ENCODE measurements around the gene MAN2A1.

Gene MAN2A1

DNA sequence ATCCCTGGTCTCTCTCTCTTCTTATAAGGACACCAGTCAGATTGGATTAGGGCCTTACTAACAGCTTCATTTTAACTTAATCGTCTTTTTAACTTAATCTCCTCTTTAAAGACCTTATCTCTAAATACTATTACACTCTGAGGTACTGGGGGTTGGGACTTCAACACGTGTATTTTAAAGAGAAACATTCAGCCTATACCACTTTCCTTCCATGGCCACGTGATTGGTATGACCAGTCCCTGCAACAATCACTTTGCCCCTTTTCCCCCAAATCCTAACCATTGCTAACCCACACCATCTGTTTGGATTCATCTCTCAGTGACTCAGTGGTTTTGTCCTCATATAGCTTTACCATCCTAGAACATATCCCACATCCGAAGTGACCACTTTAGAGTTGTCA lies 3.8 kb upstream of the MAN2A1 start:
- H3K27me3 ChIP-seq (ENCODE audit: insufficient read depth, low read length), result no peaks in the 10 kb centered on the region
- H2BK120ac ChIP-seq (ENCODE audit: insufficient read depth, low read length, poor library complexity), result no peak overlapping the region
- H2BK12ac ChIP-seq (ENCODE audit: low read length), result no peak overlapping the region
- H4K91ac ChIP-seq (ENCODE audit: low read depth, low read length), result no peak overlapping the region
- no peaks in the 10 kb centered on the region for H3K4me1 ChIP-seq (ENCODE audit: control insufficient read depth in 1 of 2, insufficient read depth in 2 of 2, low read length in 2 of 2)
- no peak for DNase-seq
- H3K9me3 ChIP-seq (ENCODE audit: insufficient read depth, low read depth, low read length), result peaks cover 1% of the 10 kb centered on the region
- no peak overlapping the region for H4K12ac ChIP-seq (ENCODE audit: low read depth, low read length)
- no peak overlapping the region for H4K8ac ChIP-seq (ENCODE audit: low read depth, low read length)
- H3K79me2 ChIP-seq (ENCODE audit: control insufficient read depth, insufficient read depth, low read length, poor library complexity), result peaks cover 12% of the 10 kb centered on the region
- no peak overlapping the region for H3K4me3 ChIP-seq (ENCODE audit: low read depth, low read length)
- no peak overlapping the region for H2BK5ac ChIP-seq (ENCODE audit: low read depth, low read length, poor library complexity)
- peaks cover 16% of the 10 kb centered on the region for H3K79me1 ChIP-seq (ENCODE audit: low read length)
- H3K36me3 ChIP-seq (ENCODE audit: control insufficient read depth in 1 of 2, insufficient read depth in 2 of 2, low read length in 2 of 2), result no peaks in the 10 kb centered on the region
- no peak overlapping the region for H3K4ac ChIP-seq (ENCODE audit: low read depth, low read length)
- no peak overlapping the region for H3K27ac ChIP-seq (ENCODE audit: low read depth, low read length)
- H3K23ac ChIP-seq (ENCODE audit: low read length), result no peak overlapping the region
- no peak overlapping the region for H2AFZ ChIP-seq (ENCODE audit: insufficient read depth, low read length, poor library complexity)
- WGBS (ENCODE audit: extremely low coverage, insufficient coverage, insufficient read length), result no CpG with 5 or more reads among the region's 4 CpGs
- H3K4me2 ChIP-seq (ENCODE audit: low read length), result no peak overlapping the region
- H3K18ac ChIP-seq (ENCODE audit: low read length), result no peak overlapping the region
- H3K9ac ChIP-seq (ENCODE audit: low read length), result no peak overlapping the region
- H3K14ac ChIP-seq (ENCODE audit: low read length), result no peak overlapping the region
- no peak overlapping the region for H2AK5ac ChIP-seq (ENCODE audit: low read length)

GRCh38 chr5:109688630-109688969 lies 1.1 kb upstream of the MAN2A1 start:
- Histone ChIP-seq H3K14ac (ENCODE audit: low read length) (no peak overlapping the region), H3K27ac (ENCODE audit: low read depth, low read length) (peak overlapping the region; percentile 83), H3K4ac (ENCODE audit: low read depth, low read length) (no peak overlapping the region), H2BK120ac (ENCODE audit: insufficient read depth, low read length, poor library complexity) (no peak overlapping the region), H3K27me3 (ENCODE audit: insufficient read depth, low read length) (no peaks in the 10 kb centered on the region), H3K4me2 (ENCODE audit: low read length) (peak overlapping the region; percentile 64), H3K79me2 (ENCODE audit: control insufficient read depth, insufficient read depth, low read length, poor library complexity) (peaks cover 18% of the 10 kb centered on the region), H3K23ac (ENCODE audit: low read length) (no peak overlapping the region), H3K36me3 (ENCODE audit: control insufficient read depth in 1 of 2, insufficient read depth in 2 of 2, low read length in 2 of 2) (no peaks in the 10 kb centered on the region), H3K4me1 (ENCODE audit: control insufficient read depth in 1 of 2, insufficient read depth in 2 of 2, low read length in 2 of 2) (peaks cover 5 to 7% of the 10 kb centered on the region in 2 experiments), H3K79me1 (ENCODE audit: low read length) (peaks cover 16% of the 10 kb centered on the region), H3K4me3 (ENCODE audit: low read depth, low read length) (peak overlapping the region; percentile 69), H4K12ac (ENCODE audit: low read depth, low read length) (no peak overlapping the region), H2AFZ (ENCODE audit: insufficient read depth, low read length, poor library complexity) (peak overlapping the region; percentile 86), H4K91ac (ENCODE audit: low read depth, low read length) (peak overlapping the region; percentile 67), H2AK5ac (ENCODE audit: low read length) (no peak overlapping the region), H3K9ac (ENCODE audit: low read length) (peak overlapping the region; percentile 16), H2BK5ac (ENCODE audit: low read depth, low read length, poor library complexity) (no peak overlapping the region), H3K9me3 (ENCODE audit: insufficient read depth, low read depth, low read length) (peaks cover 1% of the 10 kb centered on the region), H3K18ac (ENCODE audit: low read length) (peak overlapping the region; percentile 28), H4K8ac (ENCODE audit: low read depth, low read length) (peak overlapping the region; percentile 79), H2BK12ac (ENCODE audit: low read length) (no peak overlapping the region)
- DNase-seq, result peak; percentile 51 to 87
- WGBS (ENCODE audit: extremely low coverage, insufficient coverage, insufficient read length), result no CpG with 5 or more reads among the region's 6 CpGs

GRCh38 chr5:109688970-109689739 lies 572 bp upstream of the MAN2A1 start:
- peak overlapping the region; percentile 79 for H4K8ac ChIP-seq (ENCODE audit: low read depth, low read length)
- no peaks in the 10 kb centered on the region for H3K36me3 ChIP-seq (ENCODE audit: control insufficient read depth in 1 of 2, insufficient read depth in 2 of 2, low read length in 2 of 2)
- H4K91ac ChIP-seq (ENCODE audit: low read depth, low read length), result peak overlapping the region; percentile 85
- H2BK12ac ChIP-seq (ENCODE audit: low read length), result no peak overlapping the region
- peak overlapping the region; percentile 80 for H3K9ac ChIP-seq (ENCODE audit: low read length)
- H3K79me2 ChIP-seq (ENCODE audit: control insufficient read depth, insufficient read depth, low read length, poor library complexity), result peaks cover 18% of the 10 kb centered on the region
- H3K27ac ChIP-seq (ENCODE audit: low read depth, low read length), result peak overlapping the region; percentile 98
- DNase-seq, result peak; percentile 95 to 97
- H2AK5ac ChIP-seq (ENCODE audit: low read length), result no peak overlapping the region
- H4K12ac ChIP-seq (ENCODE audit: low read depth, low read length), result peak overlapping the region; percentile 59
- peak overlapping the region; percentile 54 for H3K18ac ChIP-seq (ENCODE audit: low read length)
- peaks cover 5 to 8% of the 10 kb centered on the region in 2 experiments for H3K4me1 ChIP-seq (ENCODE audit: control insufficient read depth in 1 of 2, insufficient read depth in 2 of 2, low read length in 2 of 2)
- WGBS (ENCODE audit: extremely low coverage, insufficient coverage, insufficient read length), result no CpG with 5 or more reads among the region's 68 CpGs
- H3K27me3 ChIP-seq (ENCODE audit: insufficient read depth, low read length), result no peaks in the 10 kb centered on the region
- no peak overlapping the region for H3K23ac ChIP-seq (ENCODE audit: low read length)
- H2BK5ac ChIP-seq (ENCODE audit: low read depth, low read length, poor library complexity), result peak overlapping the region; percentile 86
- H2AFZ ChIP-seq (ENCODE audit: insufficient read depth, low read length, poor library complexity), result peak overlapping the region; percentile 86
- peak overlapping the region; percentile 71 for H3K4me2 ChIP-seq (ENCODE audit: low read length)
- peaks cover 1% of the 10 kb centered on the region for H3K9me3 ChIP-seq (ENCODE audit: insufficient read depth, low read depth, low read length)
- peak overlapping the region; percentile 64 for H2BK120ac ChIP-seq (ENCODE audit: insufficient read depth, low read length, poor library complexity)
- H3K4ac ChIP-seq (ENCODE audit: low read depth, low read length), result peak overlapping the region; percentile 25
- peak overlapping the region; percentile 98 for H3K4me3 ChIP-seq (ENCODE audit: low read depth, low read length)
- H3K79me1 ChIP-seq (ENCODE audit: low read length), result peaks cover 16% of the 10 kb centered on the region
- H3K14ac ChIP-seq (ENCODE audit: low read length), result peak overlapping the region; percentile 71

DNA sequence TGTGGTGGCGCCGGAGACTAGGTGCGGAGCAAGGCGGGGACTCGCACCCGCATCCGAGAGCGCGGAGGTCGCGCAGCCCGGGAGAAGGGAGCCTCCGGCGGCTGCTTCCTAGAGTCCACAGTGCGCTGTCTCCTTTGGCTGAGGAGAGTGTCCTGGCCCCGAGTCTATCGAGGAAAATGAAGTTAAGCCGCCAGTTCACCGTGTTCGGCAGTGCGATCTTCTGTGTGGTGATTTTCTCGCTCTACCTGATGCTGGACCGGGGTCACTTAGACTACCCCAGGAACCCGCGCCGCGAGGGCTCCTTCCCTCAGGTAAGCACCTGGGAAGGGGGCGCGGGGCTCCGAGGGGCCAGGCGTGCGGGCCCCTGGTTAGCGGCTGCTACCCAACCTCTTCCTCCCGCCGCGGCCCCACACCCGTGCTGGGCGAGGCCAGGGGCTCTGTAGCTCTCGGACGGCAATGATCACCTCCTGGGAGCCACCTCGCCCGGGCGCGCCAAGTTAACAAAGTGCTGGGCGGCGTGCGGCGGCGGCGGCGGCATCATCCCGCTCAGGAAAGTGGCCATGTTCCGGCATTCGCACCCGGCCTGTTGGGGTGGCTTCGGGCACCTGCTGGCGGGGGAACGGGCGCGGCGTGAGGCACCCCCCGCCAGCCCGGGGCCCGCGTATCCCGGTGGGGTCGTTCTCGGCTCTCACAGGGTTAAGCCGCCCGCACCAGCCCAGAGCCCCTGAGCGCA lies 681 bp downstream of the MAN2A1 start:
- H3K79me1 ChIP-seq (ENCODE audit: low read length), result peaks cover 16% of the 10 kb centered on the region
- peaks cover 1% of the 10 kb centered on the region for H3K9me3 ChIP-seq (ENCODE audit: insufficient read depth, low read depth, low read length)
- H3K79me2 ChIP-seq (ENCODE audit: control insufficient read depth, insufficient read depth, low read length, poor library complexity), result peaks cover 18% of the 10 kb centered on the region
- H3K23ac ChIP-seq (ENCODE audit: low read length), result peak overlapping the region; percentile 37
- H4K8ac ChIP-seq (ENCODE audit: low read depth, low read length), result peak overlapping the region; percentile 77
- H4K91ac ChIP-seq (ENCODE audit: low read depth, low read length), result peak overlapping the region; percentile 85
- peak overlapping the region; percentile 79 for H2BK120ac ChIP-seq (ENCODE audit: insufficient read depth, low read length, poor library complexity)
- DNase-seq, result peak; percentile 54 to 77
- H3K9ac ChIP-seq (ENCODE audit: low read length), result peak overlapping the region; percentile 93
- no CpG with 5 or more reads among the region's 71 CpGs for WGBS (ENCODE audit: extremely low coverage, insufficient coverage, insufficient read length)
- peak overlapping the region; percentile 55 for H2AK5ac ChIP-seq (ENCODE audit: low read length)
- peak overlapping the region; percentile 77 for H4K12ac ChIP-seq (ENCODE audit: low read depth, low read length)
- H3K4me3 ChIP-seq (ENCODE audit: low read depth, low read length), result peak overlapping the region; percentile 98
- peak overlapping the region; percentile 51 for H2BK12ac ChIP-seq (ENCODE audit: low read length)
- peak overlapping the region; percentile 83 for H2BK5ac ChIP-seq (ENCODE audit: low read depth, low read length, poor library complexity)
- no peaks in the 10 kb centered on the region for H3K36me3 ChIP-seq (ENCODE audit: control insufficient read depth in 1 of 2, insufficient read depth in 2 of 2, low read length in 2 of 2)
- H3K27me3 ChIP-seq (ENCODE audit: insufficient read depth, low read length), result no peaks in the 10 kb centered on the region
- H3K4ac ChIP-seq (ENCODE audit: low read depth, low read length), result peak overlapping the region; percentile 86
- peak overlapping the region; percentile 98 for H3K27ac ChIP-seq (ENCODE audit: low read depth, low read length)
- peak overlapping the region; percentile 86 for H3K14ac ChIP-seq (ENCODE audit: low read length)
- peak overlapping the region; percentile 71 for H3K4me2 ChIP-seq (ENCODE audit: low read length)
- H3K4me1 ChIP-seq (ENCODE audit: control insufficient read depth in 1 of 2, insufficient read depth in 2 of 2, low read length in 2 of 2), result peaks cover 5 to 9% of the 10 kb centered on the region in 2 experiments
- H3K18ac ChIP-seq (ENCODE audit: low read length), result peak overlapping the region; percentile 81
- peak overlapping the region; percentile 56 for H2AFZ ChIP-seq (ENCODE audit: insufficient read depth, low read length, poor library complexity)

Measured in trophoblast cell (in vitro differentiated cells and primary cell).